ENCODE data around the gene CAP1.

CAP1 gene

DNA sequence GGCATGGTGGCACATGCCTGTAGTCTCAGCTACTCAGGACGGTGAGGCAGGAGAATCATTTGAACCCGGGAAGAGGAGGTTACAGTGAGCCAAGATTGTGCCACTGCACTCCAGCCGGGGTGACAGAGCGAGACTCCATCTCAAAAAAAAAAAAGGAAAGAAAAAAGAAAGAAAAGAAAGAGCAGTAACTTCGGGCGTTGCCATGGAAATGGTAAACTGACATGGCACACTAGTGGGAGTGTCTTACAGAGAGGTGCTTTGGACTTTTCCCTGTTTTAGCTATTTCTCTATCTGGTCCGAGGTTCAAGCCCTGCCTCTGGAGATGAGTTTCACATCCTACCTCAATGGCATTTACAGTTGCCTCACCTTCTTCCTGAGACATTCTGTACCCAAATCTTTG is 79.6 kb downstream of the CAP1 start:
- no peak overlapping the region for H3K4me3 ChIP-seq (ENCODE audit: low read length)
- no peaks in the 10 kb centered on the region for H3K9me3 ChIP-seq (replicated peaks; ENCODE audit: insufficient read depth, low read length)
- no peaks in the 10 kb centered on the region for H3K9me2 ChIP-seq (replicated peaks; ENCODE audit: insufficient read depth, low read length)
- no peak for TF ChIP-seq EZH2phosphoT487 (IDR thresholded peaks at IDR 0.05; ENCODE audit: low read length)
- TF ChIP-seq, protein P1, sequence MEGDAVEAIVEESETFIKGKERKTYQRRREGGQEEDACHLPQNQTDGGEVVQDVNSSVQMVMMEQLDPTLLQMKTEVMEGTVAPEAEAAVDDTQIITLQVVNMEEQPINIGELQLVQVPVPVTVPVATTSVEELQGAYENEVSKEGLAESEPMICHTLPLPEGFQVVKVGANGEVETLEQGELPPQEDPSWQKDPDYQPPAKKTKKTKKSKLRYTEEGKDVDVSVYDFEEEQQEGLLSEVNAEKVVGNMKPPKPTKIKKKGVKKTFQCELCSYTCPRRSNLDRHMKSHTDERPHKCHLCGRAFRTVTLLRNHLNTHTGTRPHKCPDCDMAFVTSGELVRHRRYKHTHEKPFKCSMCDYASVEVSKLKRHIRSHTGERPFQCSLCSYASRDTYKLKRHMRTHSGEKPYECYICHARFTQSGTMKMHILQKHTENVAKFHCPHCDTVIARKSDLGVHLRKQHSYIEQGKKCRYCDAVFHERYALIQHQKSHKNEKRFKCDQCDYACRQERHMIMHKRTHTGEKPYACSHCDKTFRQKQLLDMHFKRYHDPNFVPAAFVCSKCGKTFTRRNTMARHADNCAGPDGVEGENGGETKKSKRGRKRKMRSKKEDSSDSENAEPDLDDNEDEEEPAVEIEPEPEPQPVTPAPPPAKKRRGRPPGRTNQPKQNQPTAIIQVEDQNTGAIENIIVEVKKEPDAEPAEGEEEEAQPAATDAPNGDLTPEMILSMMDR (IDR thresholded peaks at IDR 0.05; ENCODE audit: low read length) = no peak
- no peak for TF ChIP-seq EZH2 (optimal IDR thresholded peaks at IDR 0.05; ENCODE audit: low read depth, low read length)
- no peak overlapping the region for H3K9ac ChIP-seq (ENCODE audit: low read length)
- H3K27ac ChIP-seq (ENCODE audit: low read length) = no peak overlapping the region
- no peaks in the 10 kb centered on the region for H3K4me1 ChIP-seq (ENCODE audit: low read length)
- H3F3A ChIP-seq (ENCODE audit: insufficient read depth, low read length) = no peaks in the 10 kb centered on the region
- no peak overlapping the region for H3K4me2 ChIP-seq (ENCODE audit: low read depth, low read length)
- H3K36me3 ChIP-seq (replicated peaks; ENCODE audit: insufficient read depth, low read length) = no peaks in the 10 kb centered on the region
- DNase-seq = no peak
- no peaks in the 10 kb centered on the region for H3K27me3 ChIP-seq (replicated peaks; ENCODE audit: insufficient read depth, low read length)
- no peak overlapping the region for H2AFZ ChIP-seq (ENCODE audit: low read length)
- no peaks in the 10 kb centered on the region for H4K20me1 ChIP-seq (ENCODE audit: insufficient read depth, low read length)
- no peaks in the 10 kb centered on the region for H3K79me2 ChIP-seq (ENCODE audit: low read length)
